Calu3 (cell line): ENCODE results near the gene ADGRV1. TPM values are rescaled to one million over a fixed set of nuclear protein-coding genes. Genes with fewer than 3 reads are reported as not detected.

Source experiments
- BruUV-seq: library from RNA; stranded (reverse); fragments of 400-500 nt; replicated peaks from 2 replicates; lab custom pipeline; 2021; lab: Mats Ljungman, UMichigan
- CTCF ChIA-PET: fragments of 300-600 bp; sonication (Branson Sonifier 250); formaldehyde crosslinking; loops from one replicate; lab custom pipeline; 2022; ENCODE audit warnings: antibody characterized with exemption; lab: Charles Lee
- DNase-seq: peaks from one replicate; pipeline ENCODE4 v3.0.0; 2022
- H3K27ac Mint-ChIP-seq: one replicate; pipeline ENCODE4 v1.8.0; 2022; ENCODE audit warnings: mixed read lengths; ENCODE audit not compliant: unreplicated experiment
- H3K27me3 Mint-ChIP-seq: one replicate; pipeline ENCODE4 v1.8.0; 2022; ENCODE audit warnings: mixed read lengths; ENCODE audit not compliant: unreplicated experiment
- H3K36me3 Mint-ChIP-seq: one replicate; pipeline ENCODE4 v1.8.0; 2022; ENCODE audit warnings: mild to moderate bottlenecking, moderate library complexity, mixed read lengths; ENCODE audit not compliant: insufficient read depth, unreplicated experiment
- H3K4me1 Mint-ChIP-seq: one replicate; pipeline ENCODE4 v1.8.0; 2022; ENCODE audit warnings: mild to moderate bottlenecking, low read depth, mixed read lengths; ENCODE audit not compliant: unreplicated experiment
- H3K4me3 Mint-ChIP-seq: one replicate; pipeline ENCODE4 v1.8.0; 2022; ENCODE audit warnings: mild to moderate bottlenecking, low read depth, moderate library complexity, mixed read lengths; ENCODE audit not compliant: unreplicated experiment
- H3K9me3 Mint-ChIP-seq: one replicate; pipeline ENCODE4 v1.8.0; 2022; ENCODE audit warnings: low read depth, mixed read lengths; ENCODE audit not compliant: unreplicated experiment
- intact Hi-C: fragments of 100-400 bp; cut with micrococcal nuclease; formaldehyde crosslinking; loops from one replicate; pipeline ENCODE4 v1.10.0; 2022; ENCODE audit not compliant: unreplicated experiment
- total RNA-seq: library from RNA; stranded (reverse); gene quantifications from 2 replicates; pipeline ENCODE4 v1.2.3, GENCODE V29; 2022
- TF ChIP-seq, protein P1 (sequence below): fragments of 200-600 bp; IDR thresholded peaks from one replicate; pipeline ENCODE4 v1.8.0; 2022; ENCODE audit warnings: antibody characterized with exemption; ENCODE audit not compliant: unreplicated experiment

Gene ADGRV1
- total RNA-seq, 1 experiment from 2014 or later = 1.8 TPM

DNA sequence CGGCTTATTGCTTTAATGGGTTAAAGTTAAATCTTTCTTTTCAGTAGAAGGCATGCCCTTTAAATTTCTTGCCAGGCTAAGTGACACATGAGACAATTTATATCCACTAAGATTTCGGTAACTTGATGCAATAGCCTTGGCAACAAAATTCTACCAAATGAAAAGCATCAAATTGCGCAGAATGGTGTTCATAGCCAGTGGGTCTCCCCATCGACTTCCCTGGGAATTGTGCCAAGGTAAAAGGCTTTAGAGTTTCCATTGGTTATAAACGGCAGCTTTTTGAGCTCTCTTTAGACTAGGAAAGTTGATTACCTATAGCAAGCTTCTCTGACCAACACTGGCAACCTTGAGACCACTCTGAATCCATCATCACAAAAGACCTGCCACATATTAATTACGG, 466.1 kb downstream of the ADGRV1 start:
- no peak for DNase-seq
- no peaks in the 10 kb centered on the region for H3K4me1 Mint-ChIP-seq
- intact Hi-C loops = no loop called here

GRCh38 chr5:91025449-91025848, 466.9 kb downstream of the ADGRV1 start:
- CTCF ChIA-PET = no interaction called here
- TF ChIP-seq, protein P1, sequence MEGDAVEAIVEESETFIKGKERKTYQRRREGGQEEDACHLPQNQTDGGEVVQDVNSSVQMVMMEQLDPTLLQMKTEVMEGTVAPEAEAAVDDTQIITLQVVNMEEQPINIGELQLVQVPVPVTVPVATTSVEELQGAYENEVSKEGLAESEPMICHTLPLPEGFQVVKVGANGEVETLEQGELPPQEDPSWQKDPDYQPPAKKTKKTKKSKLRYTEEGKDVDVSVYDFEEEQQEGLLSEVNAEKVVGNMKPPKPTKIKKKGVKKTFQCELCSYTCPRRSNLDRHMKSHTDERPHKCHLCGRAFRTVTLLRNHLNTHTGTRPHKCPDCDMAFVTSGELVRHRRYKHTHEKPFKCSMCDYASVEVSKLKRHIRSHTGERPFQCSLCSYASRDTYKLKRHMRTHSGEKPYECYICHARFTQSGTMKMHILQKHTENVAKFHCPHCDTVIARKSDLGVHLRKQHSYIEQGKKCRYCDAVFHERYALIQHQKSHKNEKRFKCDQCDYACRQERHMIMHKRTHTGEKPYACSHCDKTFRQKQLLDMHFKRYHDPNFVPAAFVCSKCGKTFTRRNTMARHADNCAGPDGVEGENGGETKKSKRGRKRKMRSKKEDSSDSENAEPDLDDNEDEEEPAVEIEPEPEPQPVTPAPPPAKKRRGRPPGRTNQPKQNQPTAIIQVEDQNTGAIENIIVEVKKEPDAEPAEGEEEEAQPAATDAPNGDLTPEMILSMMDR = no peak
- H3K36me3 Mint-ChIP-seq = no peaks in the 10 kb centered on the region
- BruUV-seq = no TSS peak
- H3K4me1 Mint-ChIP-seq = no peaks in the 10 kb centered on the region
- H3K27me3 Mint-ChIP-seq = no peaks in the 10 kb centered on the region
- intact Hi-C loops = no loop called here
- H3K9me3 Mint-ChIP-seq = no peaks in the 10 kb centered on the region
- no peak overlapping the region for H3K4me3 Mint-ChIP-seq
- no peak for DNase-seq
- H3K27ac Mint-ChIP-seq = no peak overlapping the region

More for the DNA sequence above, 466.1 kb downstream of the ADGRV1 start:
- TF ChIP-seq, protein P1 = no peak
- CTCF ChIA-PET = interaction anchor here (0.7 kb wide), 1 partner anchor 11 kb away, joined by 4 read pairs; no protein-coding TSS in a partner anchor
- no peaks in the 10 kb centered on the region for H3K9me3 Mint-ChIP-seq
- no peaks in the 10 kb centered on the region for H3K36me3 Mint-ChIP-seq
- no peak overlapping the region for H3K4me3 Mint-ChIP-seq
- no peaks in the 10 kb centered on the region for H3K27me3 Mint-ChIP-seq
- H3K27ac Mint-ChIP-seq = no peak overlapping the region
- BruUV-seq = no TSS peak

DNA sequence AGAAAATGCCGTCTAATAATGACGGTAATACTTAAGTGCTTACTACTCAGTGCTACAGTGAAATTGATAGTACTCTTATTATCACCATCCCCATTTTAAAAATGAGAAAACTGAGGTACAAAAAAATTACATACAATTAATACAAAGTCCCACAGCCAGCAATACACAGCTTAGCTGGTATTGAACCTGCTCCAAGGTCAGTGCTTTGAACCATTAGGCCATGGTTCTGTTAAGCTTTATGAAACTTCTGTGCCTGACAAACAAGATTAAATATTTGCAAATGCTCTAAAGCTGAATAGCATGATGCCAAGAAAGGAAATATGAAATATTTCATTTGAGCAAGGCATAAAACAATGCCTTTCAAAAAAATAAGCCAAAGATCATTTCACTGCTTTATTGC, 467.4 kb downstream of the ADGRV1 start:
- TF ChIP-seq, protein P1 = no peak
- H3K9me3 Mint-ChIP-seq = no peaks in the 10 kb centered on the region
- no peaks in the 10 kb centered on the region for H3K27me3 Mint-ChIP-seq
- CTCF ChIA-PET = no interaction called here
- intact Hi-C loops = no loop called here
- no TSS peak for BruUV-seq
- DNase-seq = no peak
- H3K4me1 Mint-ChIP-seq = peaks cover 2% of the 10 kb centered on the region
- no peak overlapping the region for H3K4me3 Mint-ChIP-seq
- no peak overlapping the region for H3K27ac Mint-ChIP-seq
- no peaks in the 10 kb centered on the region for H3K36me3 Mint-ChIP-seq

GRCh38 chr5:91026466-91026865, 467.9 kb downstream of the ADGRV1 start:
- Mint-ChIP-seq H3K4me3 (no peak overlapping the region), H3K4me1 (peaks cover 7% of the 10 kb centered on the region), H3K36me3 (no peaks in the 10 kb centered on the region), H3K9me3 (no peaks in the 10 kb centered on the region), H3K27ac (no peak overlapping the region), H3K27me3 (no peaks in the 10 kb centered on the region)
- DNase-seq = no peak
- CTCF ChIA-PET = interaction anchor here (0.7 kb wide), 1 partner anchor 192 kb away, joined by 3 read pairs; no protein-coding TSS in a partner anchor
- intact Hi-C loops = no loop called here
- TF ChIP-seq, protein P1 = no peak
- no TSS peak for BruUV-seq
